LNCaP clone FGC (cell line): ENCODE measurements around the gene ZMIZ1.

Experiments
- DNase-seq: peaks from one replicate; pipeline ENCODE4 v3.0.0-alpha.2; 2011; ENCODE audit warnings: low read depth
- H3K4me3 ChIP-seq: 2 replicates; pipeline ENCODE4 v1.5.1; 2011; ENCODE audit warnings: mild to moderate bottlenecking, low read depth, low read length, control low read depth
- CTCF ChIP-seq: IDR thresholded peaks from 2 replicates; pipeline ENCODE4 v1.5.1; 2012; ENCODE audit warnings: mild to moderate bottlenecking; ENCODE audit not compliant: control insufficient read depth, insufficient read depth; ENCODE audit errors: extremely low read depth

The ZMIZ1 gene

GRCh38 chr10:79048639-79049550, 19.9 kb upstream of the ZMIZ1 start:
- no peak for DNase-seq
- no peak for TF ChIP-seq CTCF
- no peak overlapping the region for H3K4me3 ChIP-seq

GRCh38 chr10:79049931-79050895, 18.6 kb upstream of the ZMIZ1 start:
- DNase-seq: no peak
- no peak for TF ChIP-seq CTCF
- H3K4me3 ChIP-seq: no peak overlapping the region

GRCh38 chr10:79050896-79051555, 17.7 kb upstream of the ZMIZ1 start:
- no peak for TF ChIP-seq CTCF
- no peak for DNase-seq
- no peak overlapping the region for H3K4me3 ChIP-seq

- no peak overlapping the region for H3K4me3 ChIP-seq
- no peak for TF ChIP-seq CTCF
- no peak for DNase-seq
Observed at GRCh38 chr10:79051766-79052165, 17.0 kb upstream of the ZMIZ1 start.

GRCh38 chr10:79052291-79053080, 16.3 kb upstream of the ZMIZ1 start:
- no peak for DNase-seq
- TF ChIP-seq CTCF: no peak
- no peak overlapping the region for H3K4me3 ChIP-seq

- TF ChIP-seq CTCF: no peak
- H3K4me3 ChIP-seq: no peak overlapping the region
- no peak for DNase-seq
Observed at GRCh38 chr10:79053081-79053434, 15.7 kb upstream of the ZMIZ1 start.
